KOPT-K1 (cell line): ENCODE measurements around the gene GGT1.

Source experiments
- H3K27ac ChIP-seq: fragments of 200-600 bp; sonication (generic); 2 replicates; pipeline ENCODE4 v1.5.1; 2016; ENCODE audit warnings: antibody characterized with exemption, mild to moderate bottlenecking, low read depth, low read length; ENCODE audit not compliant: poor library complexity, severe bottlenecking
- H3K36me3 ChIP-seq: fragments of 200-600 bp; sonication (generic); 2 replicates; pipeline ENCODE4 v1.5.1; 2017; ENCODE audit warnings: antibody characterized with exemption, mild to moderate bottlenecking, low read length, moderate library complexity; ENCODE audit not compliant: insufficient read depth
- H3K9me3 ChIP-seq: fragments of 200-600 bp; sonication (generic); 2 replicates; pipeline ENCODE4 v1.5.1; 2017; ENCODE audit warnings: antibody characterized with exemption, low read length, mild to moderate bottlenecking; ENCODE audit not compliant: insufficient read depth, poor library complexity, severe bottlenecking

GGT1 gene

GRCh38 chr22:24578355-24579257 lies 24.4 kb upstream of the GGT1 start:
- Histone ChIP-seq H3K36me3 (peaks cover 49% of the 10 kb centered on the region), H3K27ac (no peak overlapping the region), H3K9me3 (no peaks in the 10 kb centered on the region)

GRCh38 chr22:24579258-24579601 lies 23.8 kb upstream of the GGT1 start:
- H3K9me3 ChIP-seq, result no peaks in the 10 kb centered on the region
- no peak overlapping the region for H3K27ac ChIP-seq
- peaks cover 42% of the 10 kb centered on the region for H3K36me3 ChIP-seq

GRCh38 chr22:24580276-24580675 lies 22.7 kb upstream of the GGT1 start:
- Histone ChIP-seq H3K27ac (no peak overlapping the region), H3K9me3 (no peaks in the 10 kb centered on the region)

GRCh38 chr22:24582056-24582814 lies 20.8 kb upstream of the GGT1 start:
- H3K9me3 ChIP-seq, result no peaks in the 10 kb centered on the region
- peaks cover 17% of the 10 kb centered on the region for H3K36me3 ChIP-seq
- H3K27ac ChIP-seq, result no peak overlapping the region

More at GRCh38 chr22:24580276-24580675, 22.7 kb upstream of the GGT1 start:
- H3K36me3 ChIP-seq, result peaks cover 32% of the 10 kb centered on the region

- Histone ChIP-seq H3K27ac (peak overlapping the region; percentile 31), H3K36me3 (peaks cover 5% of the 10 kb centered on the region; the same call in 1 of the 2 replicates), H3K9me3 (no peaks in the 10 kb centered on the region)
Observed at GRCh38 chr22:24583221-24584165, 19.5 kb upstream of the GGT1 start.

GRCh38 chr22:24584166-24584790 lies 18.7 kb upstream of the GGT1 start:
- H3K9me3 ChIP-seq, result no peaks in the 10 kb centered on the region
- peak overlapping the region; percentile 31 for H3K27ac ChIP-seq

GRCh38 chr22:24584871-24585411 lies 18.1 kb upstream of the GGT1 start:
- Histone ChIP-seq H3K9me3 (no peaks in the 10 kb centered on the region), H3K27ac (no peak overlapping the region), H3K36me3 (no peaks in the 10 kb centered on the region)

More at GRCh38 chr22:24584166-24584790, 18.7 kb upstream of the GGT1 start:
- H3K36me3 ChIP-seq, result no peaks in the 10 kb centered on the region

GRCh38 chr22:24585461-24585860 lies 17.5 kb upstream of the GGT1 start:
- no peaks in the 10 kb centered on the region for H3K36me3 ChIP-seq
- H3K27ac ChIP-seq, result no peak overlapping the region
- no peaks in the 10 kb centered on the region for H3K9me3 ChIP-seq

GRCh38 chr22:24585927-24586546 lies 17.0 kb upstream of the GGT1 start:
- Histone ChIP-seq H3K36me3 (no peaks in the 10 kb centered on the region), H3K27ac (no peak overlapping the region), H3K9me3 (no peaks in the 10 kb centered on the region)

GRCh38 chr22:24587251-24587650 lies 15.7 kb upstream of the GGT1 start:
- no peak overlapping the region for H3K27ac ChIP-seq
- no peaks in the 10 kb centered on the region for H3K36me3 ChIP-seq
- H3K9me3 ChIP-seq, result no peaks in the 10 kb centered on the region

- no peaks in the 10 kb centered on the region for H3K36me3 ChIP-seq
- no peak overlapping the region for H3K27ac ChIP-seq
- H3K9me3 ChIP-seq, result no peaks in the 10 kb centered on the region
Observed at GRCh38 chr22:24587948-24588347, 15.0 kb upstream of the GGT1 start.

- Histone ChIP-seq H3K36me3 (no peaks in the 10 kb centered on the region), H3K9me3 (no peaks in the 10 kb centered on the region), H3K27ac (no peak overlapping the region)
Observed at GRCh38 chr22:24588381-24588756, 14.6 kb upstream of the GGT1 start.

- Histone ChIP-seq H3K27ac (no peak overlapping the region), H3K36me3 (no peaks in the 10 kb centered on the region), H3K9me3 (no peaks in the 10 kb centered on the region)
Observed at GRCh38 chr22:24588757-24589481, 14.1 kb upstream of the GGT1 start.
